OCI-M2 (cell line): ENCODE measurements around the gene AUTS2.

Experiments
- DNase-seq: peaks from one replicate; lab custom pipeline; 2025; ENCODE audit not compliant: unreplicated experiment; lab: John Stamatoyannopoulos, UW

The AUTS2 gene

GRCh38 chr7:69813637-69814240, 215.5 kb downstream of the AUTS2 start:
- DNase-seq: no peak

DNA sequence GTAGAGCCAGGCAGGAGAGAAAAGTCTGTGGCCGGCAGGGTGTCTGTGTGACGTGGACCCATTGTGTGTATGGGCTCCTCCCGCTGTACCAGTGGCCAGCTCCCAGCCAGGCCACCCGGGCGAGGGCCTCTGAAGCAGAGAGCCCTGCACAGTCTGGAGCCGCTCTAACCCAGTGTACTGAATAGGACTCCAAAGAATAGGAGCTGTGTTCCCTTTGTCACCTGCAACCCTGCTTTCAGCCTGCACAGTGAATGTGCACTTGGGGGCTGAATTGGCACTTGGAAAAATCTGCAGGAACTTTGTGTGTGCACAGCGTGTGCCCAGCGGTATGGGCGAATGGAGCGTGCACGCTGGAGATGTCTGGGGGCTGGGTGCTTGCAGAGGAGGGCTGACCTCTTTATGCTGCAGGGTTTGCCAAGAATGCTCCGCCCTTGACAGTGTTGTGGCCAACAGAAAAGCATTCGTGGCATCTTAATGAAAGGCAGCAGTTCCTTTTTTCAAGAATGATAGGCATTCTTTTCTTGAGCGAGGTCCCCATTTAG, 216.2 kb downstream of the AUTS2 start:
- no peak for DNase-seq

GRCh38 chr7:69816501-69816900, 218.2 kb downstream of the AUTS2 start:
- DNase-seq: no peak

- DNase-seq: no peak
These were observed 218.8 kb downstream of the AUTS2 start for GRCh38 chr7:69817121-69817520.

GRCh38 chr7:69817841-69818635, 219.8 kb downstream of the AUTS2 start:
- DNase-seq: no peak

DNA sequence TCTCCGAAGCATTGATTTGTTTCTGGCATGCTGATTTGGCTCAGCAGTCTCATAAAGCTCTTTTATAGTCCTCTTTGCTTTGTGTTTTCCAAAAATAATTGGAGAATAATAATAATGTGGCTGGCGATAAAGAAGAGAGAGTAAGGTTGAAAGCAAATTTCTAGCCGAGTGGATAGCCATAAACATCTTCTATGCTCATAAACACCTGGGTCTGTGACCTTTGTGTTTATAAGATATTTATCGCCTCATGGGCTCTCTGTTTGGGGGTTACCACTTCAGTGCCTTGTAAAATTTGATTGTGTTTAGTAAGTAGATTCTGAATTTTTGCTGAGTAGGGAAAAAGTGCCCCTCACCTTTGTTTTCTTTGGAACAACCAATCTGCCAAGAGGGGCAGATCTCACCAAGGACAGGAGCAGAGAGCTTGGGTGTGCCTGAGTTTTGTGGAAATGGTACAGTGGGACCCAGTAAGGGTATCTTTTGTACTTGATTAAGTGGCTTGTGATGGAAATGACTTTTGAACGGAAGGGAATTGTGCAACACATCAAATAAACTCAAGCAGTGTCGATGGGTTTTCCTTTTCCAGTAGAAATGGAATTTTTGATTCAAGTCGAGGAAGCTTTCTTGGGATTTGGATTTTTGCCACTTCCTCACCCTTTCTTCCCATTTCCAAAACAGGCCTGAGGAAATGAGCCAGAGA, 220.5 kb downstream of the AUTS2 start:
- DNase-seq: no peak

DNA sequence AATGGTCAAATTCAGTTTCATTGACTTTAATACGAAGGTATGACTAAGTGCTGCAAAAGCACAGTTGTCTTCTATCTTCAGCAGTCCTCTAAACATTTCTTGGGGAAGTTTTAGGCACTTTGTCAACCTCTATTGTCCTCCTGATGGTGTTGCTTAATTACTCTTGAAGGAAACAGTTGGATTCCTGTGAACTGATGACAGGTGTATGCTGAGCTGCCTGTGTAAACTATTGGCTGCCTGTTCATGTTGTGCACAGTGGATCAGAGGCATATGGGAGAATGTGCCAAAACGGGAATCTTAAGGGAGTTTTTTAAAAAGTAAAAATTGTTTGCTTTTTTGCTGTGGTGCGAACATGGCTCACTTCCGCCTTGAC, 221.0 kb downstream of the AUTS2 start:
- no peak for DNase-seq

GRCh38 chr7:69820479-69821192, 222.4 kb downstream of the AUTS2 start:
- DNase-seq: no peak

- DNase-seq: no peak
These were observed 224.1 kb downstream of the AUTS2 start for GRCh38 chr7:69822386-69822785.

- DNase-seq: no peak
These were observed 225.0 kb downstream of the AUTS2 start for GRCh38 chr7:69823151-69823744.

DNA sequence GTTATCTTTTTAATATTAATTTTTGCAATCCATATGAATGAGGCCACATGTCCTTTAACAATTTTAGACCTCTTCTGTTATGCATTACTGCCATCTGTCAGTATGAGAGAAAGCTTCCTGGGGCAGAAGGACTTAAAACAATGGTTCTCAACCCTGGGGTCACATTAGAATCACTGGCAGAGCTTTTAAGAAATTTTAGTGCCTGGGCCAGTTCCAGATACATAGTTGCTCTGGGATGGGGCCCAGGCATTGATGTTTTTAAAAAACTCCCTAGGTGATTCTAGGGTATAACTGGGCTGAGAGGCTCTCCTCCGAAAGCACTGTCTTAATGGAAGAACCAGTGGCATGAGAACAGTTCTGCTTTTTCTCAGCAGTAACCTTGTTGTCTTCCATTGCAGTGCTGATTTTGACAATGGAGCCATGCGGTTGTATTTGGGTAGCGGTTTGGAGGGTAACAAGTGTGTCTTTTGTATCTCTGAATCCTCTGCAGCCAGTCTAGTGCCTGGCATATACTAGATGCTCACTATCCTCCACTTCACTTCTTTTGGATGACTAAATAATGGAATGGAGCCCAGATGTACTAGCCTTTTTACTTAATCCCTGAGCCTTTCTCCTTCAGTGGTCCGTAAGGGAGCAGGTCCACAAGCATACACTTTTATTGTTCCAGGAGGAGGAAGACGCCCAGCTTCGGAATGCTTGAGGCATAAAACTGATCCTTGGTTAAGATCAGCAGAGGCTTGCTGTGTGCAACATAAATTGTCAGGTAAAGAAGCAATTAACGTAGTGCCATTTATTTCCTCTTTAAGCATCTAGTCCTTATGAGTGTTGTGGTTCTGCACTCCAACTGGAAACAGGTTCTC, 227.1 kb downstream of the AUTS2 start:
- no peak for DNase-seq

GRCh38 chr7:69826283-69826682, 228.0 kb downstream of the AUTS2 start:
- no peak for DNase-seq

DNA sequence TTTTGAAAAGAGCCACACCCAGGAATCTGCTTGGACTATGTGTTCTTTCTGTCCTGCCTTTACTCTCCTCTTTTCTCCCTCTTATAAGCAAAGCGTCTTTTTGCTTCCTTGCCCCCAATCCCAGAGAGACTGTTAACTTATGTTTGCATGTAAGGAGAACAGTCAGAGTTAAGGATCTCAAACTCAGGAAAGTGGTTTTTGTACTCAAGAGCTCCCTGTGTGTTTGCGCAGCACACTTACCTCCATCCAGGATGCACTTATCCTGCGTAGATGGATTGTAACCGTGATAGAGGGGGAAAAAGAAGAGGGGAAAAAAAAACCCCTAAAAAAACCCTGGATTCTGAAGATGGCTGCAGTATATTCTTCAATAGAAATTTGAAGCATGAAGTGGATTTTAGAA, 228.9 kb downstream of the AUTS2 start:
- no peak for DNase-seq

GRCh38 chr7:69827558-69827957, 229.3 kb downstream of the AUTS2 start:
- no peak for DNase-seq

DNA sequence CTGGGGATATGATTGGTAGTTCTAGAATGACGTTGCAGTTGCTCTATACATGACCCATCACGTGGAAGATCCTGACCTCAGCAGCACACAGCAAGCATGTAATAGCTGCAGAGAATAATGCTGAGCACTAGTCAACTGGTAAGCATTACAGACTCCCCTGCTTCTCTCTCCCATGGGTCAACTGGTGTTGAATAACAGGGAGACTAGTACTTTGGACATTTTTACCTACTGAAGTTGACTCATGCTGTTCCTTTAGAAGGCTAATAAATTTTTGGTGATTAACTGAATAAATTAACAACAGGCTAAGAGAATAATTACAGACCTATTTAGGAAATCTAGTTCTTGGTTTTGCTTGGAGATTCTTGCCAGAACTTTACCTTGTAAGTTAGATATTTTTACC, 234.1 kb downstream of the AUTS2 start:
- DNase-seq: no peak

GRCh38 chr7:69833964-69834363, 235.7 kb downstream of the AUTS2 start:
- DNase-seq: no peak

GRCh38 chr7:69836702-69837101, 238.4 kb downstream of the AUTS2 start:
- no peak for DNase-seq

GRCh38 chr7:69837387-69838068, 239.3 kb downstream of the AUTS2 start:
- DNase-seq: no peak

GRCh38 chr7:69839782-69840181, 241.5 kb downstream of the AUTS2 start:
- no peak for DNase-seq
